GM23338 (cell line): Measurements from ENCODE around the gene PIM2. TPM values are rescaled to one million over a fixed set of nuclear protein-coding genes. Genes with fewer than 3 reads are reported as not detected.

Experiments used
- ATAC-seq: fragments of 200-7000 bp; cut with Tn5 transposase; 3 replicates; pipeline ENCODE4 v1.9.1; 2020
- DNase-seq: peaks from one replicate; pipeline ENCODE4 v3.0.0-alpha.2; 2015; ENCODE audit warnings: low spot score
- H2AFZ ChIP-seq: fragments of 200-600 bp; sonication (generic); 2 replicates; pipeline ENCODE4 v1.8.0; 2016; ENCODE audit warnings: antibody characterized with exemption, mild to moderate bottlenecking, moderate library complexity
- H3F3A ChIP-seq: fragments of 200-600 bp; sonication (generic); replicated peaks from 2 replicates; pipeline ENCODE4 v1.8.0; 2017; ENCODE audit warnings: antibody characterized with exemption, mixed run types, low read depth
- H3K27ac ChIP-seq: fragments of 200-600 bp; sonication (generic); 2 replicates; pipeline ENCODE4 v1.6.1; 2016; ENCODE audit warnings: low read depth
- H3K27me3 ChIP-seq: fragments of 200-600 bp; sonication (generic); 2 replicates; pipeline ENCODE4 v1.8.0; 2016; ENCODE audit warnings: mild to moderate bottlenecking, mixed run types, moderate library complexity; ENCODE audit not compliant: insufficient read depth
- H3K36me3 ChIP-seq: fragments of 200-600 bp; sonication (generic); 2 replicates; pipeline ENCODE4 v1.8.0; 2016; ENCODE audit warnings: mild to moderate bottlenecking; ENCODE audit not compliant: insufficient read depth
- H3K4me1 ChIP-seq: fragments of 200-600 bp; sonication (generic); 2 replicates; pipeline ENCODE4 v1.8.0; 2016; ENCODE audit warnings: mild to moderate bottlenecking, moderate library complexity; ENCODE audit not compliant: insufficient read depth
- H3K4me2 ChIP-seq: fragments of 200-600 bp; sonication (generic); 2 replicates; pipeline ENCODE4 v1.7.1; 2017; ENCODE audit warnings: mixed run types
- H3K4me3 ChIP-seq: fragments of 200-600 bp; sonication (generic); 2 replicates; pipeline ENCODE4 v1.6.1; 2016; ENCODE audit warnings: mixed run types
- H3K79me2 ChIP-seq: fragments of 200-600 bp; sonication (generic); replicated peaks from 2 replicates; pipeline ENCODE4 v1.8.0; 2017; ENCODE audit warnings: mild to moderate bottlenecking; ENCODE audit not compliant: insufficient read depth
- H3K9me2 ChIP-seq: fragments of 200-600 bp; sonication (generic); 2 replicates; pipeline ENCODE4 v1.8.0; 2017; ENCODE audit not compliant: insufficient read depth
- H4K20me1 ChIP-seq: fragments of 200-600 bp; sonication (generic); replicated peaks from 2 replicates; pipeline ENCODE4 v1.8.0; 2017; ENCODE audit warnings: mild to moderate bottlenecking; ENCODE audit not compliant: insufficient read depth
- H3K27ac Mint-ChIP-seq: 2 replicates; pipeline ENCODE4 v1.8.0; 2020; ENCODE audit warnings: inconsistent platforms, mild to moderate bottlenecking, moderate library complexity, mixed read lengths
- H3K27me3 Mint-ChIP-seq: 3 replicates; pipeline ENCODE4 v1.8.0; 2022; ENCODE audit warnings: low read depth, mild to moderate bottlenecking, moderate library complexity, mixed read lengths, inconsistent platforms; ENCODE audit not compliant: insufficient read depth, poor library complexity
- H3K36me3 Mint-ChIP-seq: 3 replicates; pipeline ENCODE4 v1.8.0; 2021; ENCODE audit warnings: low read depth, mild to moderate bottlenecking, inconsistent platforms, moderate library complexity, mixed read lengths
- H3K4me1 Mint-ChIP-seq: 3 replicates; pipeline ENCODE4 v1.8.0; 2020; ENCODE audit warnings: mild to moderate bottlenecking, inconsistent platforms, mixed read lengths
- H3K4me3 Mint-ChIP-seq: 3 replicates; pipeline ENCODE4 v1.8.0; 2021; ENCODE audit warnings: moderate library complexity, mild to moderate bottlenecking, inconsistent platforms, mixed read lengths
- H3K9me3 Mint-ChIP-seq: 3 replicates; pipeline ENCODE4 v1.8.0; 2020; ENCODE audit warnings: moderate library complexity, mild to moderate bottlenecking, inconsistent platforms, mixed read lengths
- CREB1 ChIP-seq: fragments of 250-450 bp; sonication (Bioruptor Pico); IDR thresholded peaks from 2 replicates; pipeline ENCODE4 v1.5.0; 2020; ENCODE audit warnings: low read depth, mild to moderate bottlenecking, moderate library complexity
- EZH2 ChIP-seq: fragments of 200-600 bp; sonication (generic); IDR thresholded peaks from one replicate; pipeline ENCODE4 v1.8.0; 2017; ENCODE audit warnings: antibody characterized with exemption, mild to moderate bottlenecking, low read depth; ENCODE audit not compliant: unreplicated experiment
- EZH2phosphoT487 ChIP-seq: fragments of 200-600 bp; sonication (generic); IDR thresholded peaks from one replicate; pipeline ENCODE4 v1.8.1; 2018; ENCODE audit warnings: antibody characterized with exemption; ENCODE audit not compliant: unreplicated experiment
- NANOG ChIP-seq: IDR thresholded peaks from 2 replicates; pipeline ENCODE4 v1.6.1; 2016; ENCODE audit warnings: antibody characterized with exemption, borderline replicate concordance
- POLR2AphosphoS5 ChIP-seq: IDR thresholded peaks from 2 replicates; pipeline ENCODE4 v1.6.1; 2016; ENCODE audit warnings: antibody characterized with exemption, low read depth
- STAT1 ChIP-seq: IDR thresholded peaks from one replicate; pipeline ENCODE4 v1.6.1; 2016; ENCODE audit warnings: antibody characterized with exemption; ENCODE audit not compliant: unreplicated experiment
- ZNF114 ChIP-seq: fragments of 250-450 bp; sonication (Bioruptor Pico); IDR thresholded peaks from 2 replicates; pipeline ENCODE4 v1.5.0; 2020; ENCODE audit warnings: mild to moderate bottlenecking, moderate library complexity
- ZNF331 ChIP-seq: fragments of 250-450 bp; sonication (Bioruptor Pico); IDR thresholded peaks from 2 replicates; pipeline ENCODE4 v1.5.0; 2020; ENCODE audit warnings: low read depth, mild to moderate bottlenecking, moderate library complexity
- polyA plus RNA-seq: library from polyadenylated mRNA; unstranded; fragments of >200 nt; fragmentation: Nextera tagmentation; extraction: Ambion mirVana; gene quantifications from 2 replicates; pipeline ENCODE4 v1.2.1, GENCODE V29; 2016
- total RNA-seq: library from RNA; depleted of rRNA; stranded (reverse); fragments of >200 nt; shearing (Covaris generic); gene quantifications from 2 replicates; pipeline ENCODE4 v1.2.3, GENCODE V29; 2014
- TF ChIP-seq, protein P1 (sequence below): IDR thresholded peaks from one replicate; pipeline ENCODE4 v1.6.1; 2018; ENCODE audit warnings: antibody characterized with exemption; ENCODE audit not compliant: unreplicated experiment
- TF ChIP-seq, protein P2 (sequence below), 2 experiments: fragments of 200-600 bp in 1 of 2; sonication (generic) in 1 of 2; conservative IDR thresholded peaks; 2 replicates each; pipeline versions ENCODE4 v1.5.1 to v1.6.1; 2016 to 2017; ENCODE audit warnings: antibody characterized with exemption in 2 of 2, low read depth in 2 of 2, mild to moderate bottlenecking in 2 of 2, moderate library complexity in 1 of 2
- TF ChIP-seq, protein P3 (sequence below): IDR thresholded peaks from 2 replicates; pipeline ENCODE4 v1.6.1; 2016; ENCODE audit warnings: antibody characterized with exemption
- TF ChIP-seq, protein P4 (sequence below): fragments of 250-450 bp; sonication (Bioruptor Pico); IDR thresholded peaks from 2 replicates; pipeline ENCODE4 v1.5.0; 2020; ENCODE audit warnings: mild to moderate bottlenecking, moderate library complexity

Gene PIM2
- total and polyA plus RNA-seq, 2 experiments from 2014 or later = 237 to 359 TPM

DNA sequence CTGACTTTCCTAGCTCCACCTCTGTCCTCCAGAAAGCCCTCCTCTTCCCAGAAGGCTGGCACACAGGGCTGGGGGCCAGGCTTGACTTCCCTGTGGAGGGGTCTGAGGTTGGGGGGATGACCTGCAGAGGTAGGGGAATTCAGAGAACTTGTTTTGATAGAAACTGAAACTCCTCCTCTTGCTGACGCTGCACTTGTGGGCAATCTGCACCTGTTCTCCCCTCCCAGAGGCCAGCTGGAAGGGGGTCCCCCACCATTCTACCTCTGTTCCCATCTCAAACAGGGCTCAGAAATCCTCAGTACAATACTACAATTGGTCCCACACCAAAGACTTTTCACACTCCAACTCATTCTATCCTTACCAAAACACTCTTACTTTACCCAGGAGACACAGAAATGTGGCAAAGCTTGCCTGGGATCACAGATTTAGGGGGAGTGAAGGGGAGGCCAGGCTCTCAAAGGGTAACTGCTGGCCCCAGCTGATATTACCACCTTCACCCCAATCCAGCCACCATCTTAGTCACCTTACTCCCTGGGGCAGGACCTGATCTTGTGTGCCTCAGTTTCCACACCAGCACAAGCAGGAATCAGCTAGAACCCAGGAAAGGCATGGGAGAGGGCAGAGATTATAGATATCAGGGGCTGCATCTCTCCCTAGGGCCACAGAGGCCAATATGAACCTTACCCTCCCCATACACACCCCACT, 20.0 kb upstream of the PIM2 start:
- TF ChIP-seq, protein P1, sequence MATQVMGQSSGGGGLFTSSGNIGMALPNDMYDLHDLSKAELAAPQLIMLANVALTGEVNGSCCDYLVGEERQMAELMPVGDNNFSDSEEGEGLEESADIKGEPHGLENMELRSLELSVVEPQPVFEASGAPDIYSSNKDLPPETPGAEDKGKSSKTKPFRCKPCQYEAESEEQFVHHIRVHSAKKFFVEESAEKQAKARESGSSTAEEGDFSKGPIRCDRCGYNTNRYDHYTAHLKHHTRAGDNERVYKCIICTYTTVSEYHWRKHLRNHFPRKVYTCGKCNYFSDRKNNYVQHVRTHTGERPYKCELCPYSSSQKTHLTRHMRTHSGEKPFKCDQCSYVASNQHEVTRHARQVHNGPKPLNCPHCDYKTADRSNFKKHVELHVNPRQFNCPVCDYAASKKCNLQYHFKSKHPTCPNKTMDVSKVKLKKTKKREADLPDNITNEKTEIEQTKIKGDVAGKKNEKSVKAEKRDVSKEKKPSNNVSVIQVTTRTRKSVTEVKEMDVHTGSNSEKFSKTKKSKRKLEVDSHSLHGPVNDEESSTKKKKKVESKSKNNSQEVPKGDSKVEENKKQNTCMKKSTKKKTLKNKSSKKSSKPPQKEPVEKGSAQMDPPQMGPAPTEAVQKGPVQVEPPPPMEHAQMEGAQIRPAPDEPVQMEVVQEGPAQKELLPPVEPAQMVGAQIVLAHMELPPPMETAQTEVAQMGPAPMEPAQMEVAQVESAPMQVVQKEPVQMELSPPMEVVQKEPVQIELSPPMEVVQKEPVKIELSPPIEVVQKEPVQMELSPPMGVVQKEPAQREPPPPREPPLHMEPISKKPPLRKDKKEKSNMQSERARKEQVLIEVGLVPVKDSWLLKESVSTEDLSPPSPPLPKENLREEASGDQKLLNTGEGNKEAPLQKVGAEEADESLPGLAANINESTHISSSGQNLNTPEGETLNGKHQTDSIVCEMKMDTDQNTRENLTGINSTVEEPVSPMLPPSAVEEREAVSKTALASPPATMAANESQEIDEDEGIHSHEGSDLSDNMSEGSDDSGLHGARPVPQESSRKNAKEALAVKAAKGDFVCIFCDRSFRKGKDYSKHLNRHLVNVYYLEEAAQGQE = no peak
- no peak for TF ChIP-seq ZNF114
- TF ChIP-seq, protein P2, sequence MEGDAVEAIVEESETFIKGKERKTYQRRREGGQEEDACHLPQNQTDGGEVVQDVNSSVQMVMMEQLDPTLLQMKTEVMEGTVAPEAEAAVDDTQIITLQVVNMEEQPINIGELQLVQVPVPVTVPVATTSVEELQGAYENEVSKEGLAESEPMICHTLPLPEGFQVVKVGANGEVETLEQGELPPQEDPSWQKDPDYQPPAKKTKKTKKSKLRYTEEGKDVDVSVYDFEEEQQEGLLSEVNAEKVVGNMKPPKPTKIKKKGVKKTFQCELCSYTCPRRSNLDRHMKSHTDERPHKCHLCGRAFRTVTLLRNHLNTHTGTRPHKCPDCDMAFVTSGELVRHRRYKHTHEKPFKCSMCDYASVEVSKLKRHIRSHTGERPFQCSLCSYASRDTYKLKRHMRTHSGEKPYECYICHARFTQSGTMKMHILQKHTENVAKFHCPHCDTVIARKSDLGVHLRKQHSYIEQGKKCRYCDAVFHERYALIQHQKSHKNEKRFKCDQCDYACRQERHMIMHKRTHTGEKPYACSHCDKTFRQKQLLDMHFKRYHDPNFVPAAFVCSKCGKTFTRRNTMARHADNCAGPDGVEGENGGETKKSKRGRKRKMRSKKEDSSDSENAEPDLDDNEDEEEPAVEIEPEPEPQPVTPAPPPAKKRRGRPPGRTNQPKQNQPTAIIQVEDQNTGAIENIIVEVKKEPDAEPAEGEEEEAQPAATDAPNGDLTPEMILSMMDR (conservative IDR thresholded peaks at IDR 0.05; ENCODE audit: low read depth in 2 of 2) = no peak
- TF ChIP-seq CREB1 (CRISPR knock-in tag) = no peak
- TF ChIP-seq NANOG = no peak
- TF ChIP-seq STAT1 = no peak
- TF ChIP-seq, protein P3, sequence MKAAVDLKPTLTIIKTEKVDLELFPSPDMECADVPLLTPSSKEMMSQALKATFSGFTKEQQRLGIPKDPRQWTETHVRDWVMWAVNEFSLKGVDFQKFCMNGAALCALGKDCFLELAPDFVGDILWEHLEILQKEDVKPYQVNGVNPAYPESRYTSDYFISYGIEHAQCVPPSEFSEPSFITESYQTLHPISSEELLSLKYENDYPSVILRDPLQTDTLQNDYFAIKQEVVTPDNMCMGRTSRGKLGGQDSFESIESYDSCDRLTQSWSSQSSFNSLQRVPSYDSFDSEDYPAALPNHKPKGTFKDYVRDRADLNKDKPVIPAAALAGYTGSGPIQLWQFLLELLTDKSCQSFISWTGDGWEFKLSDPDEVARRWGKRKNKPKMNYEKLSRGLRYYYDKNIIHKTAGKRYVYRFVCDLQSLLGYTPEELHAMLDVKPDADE = no peak
- no peak for TF ChIP-seq POLR2AphosphoS5
- no peak for TF ChIP-seq EZH2phosphoT487
- TF ChIP-seq, protein P4, sequence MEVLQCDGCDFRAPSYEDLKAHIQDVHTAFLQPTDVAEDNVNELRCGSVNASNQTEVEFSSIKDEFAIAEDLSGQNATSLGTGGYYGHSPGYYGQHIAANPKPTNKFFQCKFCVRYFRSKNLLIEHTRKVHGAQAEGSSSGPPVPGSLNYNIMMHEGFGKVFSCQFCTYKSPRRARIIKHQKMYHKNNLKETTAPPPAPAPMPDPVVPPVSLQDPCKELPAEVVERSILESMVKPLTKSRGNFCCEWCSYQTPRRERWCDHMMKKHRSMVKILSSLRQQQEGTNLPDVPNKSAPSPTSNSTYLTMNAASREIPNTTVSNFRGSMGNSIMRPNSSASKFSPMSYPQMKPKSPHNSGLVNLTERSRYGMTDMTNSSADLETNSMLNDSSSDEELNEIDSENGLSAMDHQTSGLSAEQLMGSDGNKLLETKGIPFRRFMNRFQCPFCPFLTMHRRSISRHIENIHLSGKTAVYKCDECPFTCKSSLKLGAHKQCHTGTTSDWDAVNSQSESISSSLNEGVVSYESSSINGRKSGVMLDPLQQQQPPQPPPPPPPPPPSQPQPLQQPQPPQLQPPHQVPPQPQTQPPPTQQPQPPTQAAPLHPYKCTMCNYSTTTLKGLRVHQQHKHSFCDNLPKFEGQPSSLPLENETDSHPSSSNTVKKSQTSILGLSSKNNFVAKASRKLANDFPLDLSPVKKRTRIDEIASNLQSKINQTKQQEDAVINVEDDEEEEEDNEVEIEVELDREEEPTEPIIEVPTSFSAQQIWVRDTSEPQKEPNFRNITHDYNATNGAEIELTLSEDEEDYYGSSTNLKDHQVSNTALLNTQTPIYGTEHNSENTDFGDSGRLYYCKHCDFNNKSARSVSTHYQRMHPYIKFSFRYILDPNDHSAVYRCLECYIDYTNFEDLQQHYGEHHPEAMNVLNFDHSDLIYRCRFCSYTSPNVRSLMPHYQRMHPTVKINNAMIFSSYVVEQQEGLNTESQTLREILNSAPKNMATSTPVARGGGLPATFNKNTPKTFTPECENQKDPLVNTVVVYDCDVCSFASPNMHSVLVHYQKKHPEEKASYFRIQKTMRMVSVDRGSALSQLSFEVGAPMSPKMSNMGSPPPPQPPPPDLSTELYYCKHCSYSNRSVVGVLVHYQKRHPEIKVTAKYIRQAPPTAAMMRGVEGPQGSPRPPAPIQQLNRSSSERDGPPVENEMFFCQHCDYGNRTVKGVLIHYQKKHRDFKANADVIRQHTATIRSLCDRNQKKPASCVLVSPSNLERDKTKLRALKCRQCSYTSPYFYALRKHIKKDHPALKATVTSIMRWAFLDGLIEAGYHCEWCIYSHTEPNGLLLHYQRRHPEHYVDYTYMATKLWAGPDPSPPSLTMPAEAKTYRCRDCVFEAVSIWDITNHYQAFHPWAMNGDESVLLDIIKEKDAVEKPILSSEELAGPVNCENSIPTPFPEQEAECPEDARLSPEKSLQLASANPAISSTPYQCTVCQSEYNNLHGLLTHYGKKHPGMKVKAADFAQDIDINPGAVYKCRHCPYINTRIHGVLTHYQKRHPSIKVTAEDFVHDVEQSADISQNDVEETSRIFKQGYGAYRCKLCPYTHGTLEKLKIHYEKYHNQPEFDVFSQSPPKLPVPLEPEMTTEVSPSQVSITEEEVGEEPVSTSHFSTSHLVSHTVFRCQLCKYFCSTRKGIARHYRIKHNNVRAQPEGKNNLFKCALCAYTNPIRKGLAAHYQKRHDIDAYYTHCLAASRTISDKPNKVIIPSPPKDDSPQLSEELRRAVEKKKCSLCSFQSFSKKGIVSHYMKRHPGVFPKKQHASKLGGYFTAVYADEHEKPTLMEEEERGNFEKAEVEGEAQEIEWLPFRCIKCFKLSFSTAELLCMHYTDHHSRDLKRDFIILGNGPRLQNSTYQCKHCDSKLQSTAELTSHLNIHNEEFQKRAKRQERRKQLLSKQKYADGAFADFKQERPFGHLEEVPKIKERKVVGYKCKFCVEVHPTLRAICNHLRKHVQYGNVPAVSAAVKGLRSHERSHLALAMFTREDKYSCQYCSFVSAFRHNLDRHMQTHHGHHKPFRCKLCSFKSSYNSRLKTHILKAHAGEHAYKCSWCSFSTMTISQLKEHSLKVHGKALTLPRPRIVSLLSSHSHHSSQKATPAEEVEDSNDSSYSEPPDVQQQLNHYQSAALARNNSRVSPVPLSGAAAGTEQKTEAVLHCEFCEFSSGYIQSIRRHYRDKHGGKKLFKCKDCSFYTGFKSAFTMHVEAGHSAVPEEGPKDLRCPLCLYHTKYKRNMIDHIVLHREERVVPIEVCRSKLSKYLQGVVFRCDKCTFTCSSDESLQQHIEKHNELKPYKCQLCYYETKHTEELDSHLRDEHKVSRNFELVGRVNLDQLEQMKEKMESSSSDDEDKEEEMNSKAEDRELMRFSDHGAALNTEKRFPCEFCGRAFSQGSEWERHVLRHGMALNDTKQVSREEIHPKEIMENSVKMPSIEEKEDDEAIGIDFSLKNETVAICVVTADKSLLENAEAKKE (CRISPR knock-in tag) = no peak
- no peak for TF ChIP-seq EZH2
- no peak for TF ChIP-seq ZNF331 (CRISPR knock-in tag)
- Histone ChIP-seq H3K27me3 (no peaks in the 10 kb centered on the region), H3F3A (no peaks in the 10 kb centered on the region), H4K20me1 (no peaks in the 10 kb centered on the region; the same call in 1 of the 2 replicates), H3K79me2 (peaks cover 50% of the 10 kb centered on the region), H3K9me2 (no peaks in the 10 kb centered on the region), H3K4me2 (no peak overlapping the region), H3K36me3 (no peaks in the 10 kb centered on the region), H3K27ac (0 out of 2 replicates have a peak overlapping the region, but pooled peaks have one; percentile 26), H2AFZ (no peak overlapping the region), H3K4me3 (no peak overlapping the region), H3K4me1 (peaks cover 4% of the 10 kb centered on the region; the same call in 1 of the 2 replicates)
- H3K9me3 Mint-ChIP-seq = no peaks in the 10 kb centered on the region; the same call in 2 of the 3 replicates
- peaks cover 55% of the 10 kb centered on the region for H3K36me3 Mint-ChIP-seq
- no peak overlapping the region; the same call in 2 of the 3 replicates for H3K4me3 Mint-ChIP-seq
- ATAC-seq (no peak), DNase-seq (no peak)
- peaks cover 8% of the 10 kb centered on the region for H3K27me3 Mint-ChIP-seq
- H3K4me1 Mint-ChIP-seq = peaks cover 46% of the 10 kb centered on the region
- peak overlapping the region; percentile 91 for H3K27ac Mint-ChIP-seq
